Spleen (tissue), 11 donors: ENCODE measurements around the gene DNPEP. TPM values are rescaled to one million over a fixed set of nuclear protein-coding genes. Genes with fewer than 3 reads are reported as not detected.
A peak's percentile ranks its signal among the peaks of the same experiment; 100 is the strongest.

Source experiments
- DNase-seq: peaks from one replicate; pipeline ENCODE4 v3.0.0-alpha.2; 2020
- H3K27ac ChIP-seq, 8 donors: fragments of 200-600 bp; sonication (generic) in 7 of 8; 1 replicate in 4 of 8; 2 replicates in 4 of 8; pipeline versions ENCODE4 v1.5.0 to v1.8.0; 2016 to 2021; ENCODE audit warnings: inconsistent platforms in 4 of 8, mild to moderate bottlenecking in 4 of 8, moderate library complexity in 1 of 8
- H3K27me3 ChIP-seq, 7 donors: fragments of 200-600 bp; sonication (generic) in 6 of 7; replicated peaks in 1 of 7; 1 replicate in 4 of 7; 2 replicates in 3 of 7; pipeline versions ENCODE4 v1.5.0 to v1.8.0; 2016 to 2021; ENCODE audit warnings: inconsistent platforms in 3 of 7, mild to moderate bottlenecking in 1 of 7
- H3K36me3 ChIP-seq, 6 donors: fragments of 200-600 bp; sonication (generic) in 5 of 6; 1 replicate in 4 of 6; 2 replicates in 2 of 6; pipeline versions ENCODE4 v1.5.0 to v1.8.0; 2016 to 2021; ENCODE audit warnings: inconsistent platforms in 2 of 6
- H3K4me1 ChIP-seq, 6 donors: fragments of 200-600 bp; sonication (generic) in 5 of 6; 1 replicate in 3 of 6; 2 replicates in 3 of 6; pipeline versions ENCODE4 v1.5.0 to v1.8.0; 2016 to 2021; ENCODE audit warnings: inconsistent platforms in 3 of 6
- H3K4me3 ChIP-seq, 8 donors: fragments of 200-600 bp; sonication (generic) in 7 of 8; 1 replicate in 4 of 8; 2 replicates in 4 of 8; pipeline versions ENCODE4 v1.5.0 to v1.8.0; 2016 to 2021; ENCODE audit warnings: inconsistent platforms in 4 of 8, mild to moderate bottlenecking in 4 of 8, moderate library complexity in 2 of 8
- H3K9me3 ChIP-seq, 8 donors: fragments of 200-600 bp; sonication (generic) in 7 of 8; 1 replicate in 4 of 8; 2 replicates in 4 of 8; pipeline versions ENCODE4 v1.5.0 to v1.8.0; 2016 to 2021; ENCODE audit warnings: inconsistent platforms in 4 of 8
- POLR2A ChIP-seq, 3 donors: fragments of 450-650 bp; IDR thresholded peaks; one replicate each; pipeline ENCODE4 v1.5.1; 2017; ENCODE audit warnings: antibody characterized with exemption in 3 of 3, mild to moderate bottlenecking in 1 of 3
- POLR2AphosphoS5 ChIP-seq, 3 donors: sonication (generic); formaldehyde crosslinking; IDR thresholded peaks; one replicate each; pipeline ENCODE4 v1.5.1; 2017; ENCODE audit warnings: antibody characterized with exemption in 3 of 3
- WGBS, 5 donors: extraction: QIAGEN DNeasy Blood & Tissue Kit in 3 of 5; methylation state at CpG; one replicate each; pipeline versions ENCODE4 v1.1.5 to v1.1.7; 2013 to 2018; 5-methylcytosine and 5-hydroxymethylcytosine counted together
- intact Hi-C: fragments of 100-400 bp; cut with DNase I; formaldehyde crosslinking; loops from one replicate; pipeline ENCODE4 v1.15.0; 2023; ENCODE audit warnings: low total_unique reads
- polyA plus RNA-seq, 3 donors: library from polyadenylated mRNA; stranded (reverse); fragments of 200-250 nt; gene quantifications; one replicate each; pipeline ENCODE4 v1.2.1, GENCODE V29; 2013
- total RNA-seq, 7 donors: library from RNA; depleted of rRNA in 3 of 7; stranded (reverse); fragments of >200 nt in 3 of 7; fragmentation: NEBNext Ultra II Directional in 4 of 7; extraction: Animal tissue kit (Norgen Biotek cat#: 25700) in 4 of 7; gene quantifications; one replicate each; pipeline versions ENCODE4 v1.1.0 to v1.2.1, GENCODE V29; 2016 to 2021
- TF ChIP-seq, protein P1 (sequence below), 11 experiments: fragments of 200-600 bp in 7 of 11; fragments of 450-650 bp in 4 of 11; sonication (generic) in 4 of 11; IDR thresholded peaks in 8 of 11; conservative IDR thresholded peaks in 3 of 11; 1 replicate in 7 of 11; 2 replicates in 4 of 11; pipeline versions ENCODE4 v1.4.0 to v1.8.0; 2016 to 2021; ENCODE audit warnings: antibody characterized with exemption in 11 of 11, inconsistent platforms in 4 of 11, mild to moderate bottlenecking in 1 of 11
- donor health status: healthy with polysubstance abuse.
- donor health status: DM: no; HTN: no; CAD: no; lungs with moderate emphysema.
- donor health status: DM: no; HTN: no; CAD: no.
- donor health status: Bipolar disorder and iron deficiency.
- donor health status: healthy.
- donor health status: DM: no; HTN: no; CAD: no.
- donor health status: DM: yes; HTN: yes; CAD: no.

The DNPEP gene
- total and polyA plus RNA-seq, 10 donors, result 46.7 to 92.8 (median 62.8) TPM

GRCh38 chr2:219404291-219404910 lies 16.7 kb upstream of the DNPEP start:
- DNase-seq, result no peak
- WGBS, 5 donors, result 73 to 88% (median 83%) methylated on average over 10 of the region's 10 CpGs
- no peak overlapping the region for H3K4me3 ChIP-seq
- no peaks in the 10 kb centered on the region for H3K9me3 ChIP-seq
- no peak overlapping the region for H3K27ac ChIP-seq
- intact Hi-C loops, result no loop called here
- H3K4me1 ChIP-seq, result peaks cover 0 to 14% (median 7%) of the 10 kb centered on the region in 6 donors
- H3K27me3 ChIP-seq, result peaks cover 0 to 32% (median 0%) of the 10 kb centered on the region in 7 donors
- no peaks in the 10 kb centered on the region for H3K36me3 ChIP-seq
- TF ChIP-seq, protein P1, sequence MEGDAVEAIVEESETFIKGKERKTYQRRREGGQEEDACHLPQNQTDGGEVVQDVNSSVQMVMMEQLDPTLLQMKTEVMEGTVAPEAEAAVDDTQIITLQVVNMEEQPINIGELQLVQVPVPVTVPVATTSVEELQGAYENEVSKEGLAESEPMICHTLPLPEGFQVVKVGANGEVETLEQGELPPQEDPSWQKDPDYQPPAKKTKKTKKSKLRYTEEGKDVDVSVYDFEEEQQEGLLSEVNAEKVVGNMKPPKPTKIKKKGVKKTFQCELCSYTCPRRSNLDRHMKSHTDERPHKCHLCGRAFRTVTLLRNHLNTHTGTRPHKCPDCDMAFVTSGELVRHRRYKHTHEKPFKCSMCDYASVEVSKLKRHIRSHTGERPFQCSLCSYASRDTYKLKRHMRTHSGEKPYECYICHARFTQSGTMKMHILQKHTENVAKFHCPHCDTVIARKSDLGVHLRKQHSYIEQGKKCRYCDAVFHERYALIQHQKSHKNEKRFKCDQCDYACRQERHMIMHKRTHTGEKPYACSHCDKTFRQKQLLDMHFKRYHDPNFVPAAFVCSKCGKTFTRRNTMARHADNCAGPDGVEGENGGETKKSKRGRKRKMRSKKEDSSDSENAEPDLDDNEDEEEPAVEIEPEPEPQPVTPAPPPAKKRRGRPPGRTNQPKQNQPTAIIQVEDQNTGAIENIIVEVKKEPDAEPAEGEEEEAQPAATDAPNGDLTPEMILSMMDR (IDR thresholded peaks at IDR 0.05 in 8 of 11, conservative IDR thresholded peaks at IDR 0.05 in 3 of 11), result no peak
- no peak for TF ChIP-seq POLR2A (IDR thresholded peaks at IDR 0.05)
- no peak for TF ChIP-seq POLR2AphosphoS5 (IDR thresholded peaks at IDR 0.05)

- Histone ChIP-seq H3K36me3 (no peaks in the 10 kb centered on the region), H3K27ac (no peak overlapping the region), H3K4me1 (peaks cover 0 to 14% (median 7%) of the 10 kb centered on the region in 6 donors), H3K27me3 (peaks cover 0 to 29% (median 0%) of the 10 kb centered on the region in 7 donors), H3K4me3 (no peak overlapping the region), H3K9me3 (no peaks in the 10 kb centered on the region)
- DNase-seq, result no peak
- intact Hi-C loops, result loop anchor here (2.0 kb wide), 1 partner anchor 127 kb away; no protein-coding TSS in a partner anchor
- WGBS, 5 donors, result 79 to 96% (median 86%) methylated on average over 9 of the region's 9 CpGs
- no peak for TF ChIP-seq POLR2A (IDR thresholded peaks at IDR 0.05)
- TF ChIP-seq, protein P1 (IDR thresholded peaks at IDR 0.05 in 8 of 11, conservative IDR thresholded peaks at IDR 0.05 in 3 of 11), result no peak
- TF ChIP-seq POLR2AphosphoS5 (IDR thresholded peaks at IDR 0.05), result no peak
These were observed 16.1 kb upstream of the DNPEP start for GRCh38 chr2:219403861-219404260.

DNA sequence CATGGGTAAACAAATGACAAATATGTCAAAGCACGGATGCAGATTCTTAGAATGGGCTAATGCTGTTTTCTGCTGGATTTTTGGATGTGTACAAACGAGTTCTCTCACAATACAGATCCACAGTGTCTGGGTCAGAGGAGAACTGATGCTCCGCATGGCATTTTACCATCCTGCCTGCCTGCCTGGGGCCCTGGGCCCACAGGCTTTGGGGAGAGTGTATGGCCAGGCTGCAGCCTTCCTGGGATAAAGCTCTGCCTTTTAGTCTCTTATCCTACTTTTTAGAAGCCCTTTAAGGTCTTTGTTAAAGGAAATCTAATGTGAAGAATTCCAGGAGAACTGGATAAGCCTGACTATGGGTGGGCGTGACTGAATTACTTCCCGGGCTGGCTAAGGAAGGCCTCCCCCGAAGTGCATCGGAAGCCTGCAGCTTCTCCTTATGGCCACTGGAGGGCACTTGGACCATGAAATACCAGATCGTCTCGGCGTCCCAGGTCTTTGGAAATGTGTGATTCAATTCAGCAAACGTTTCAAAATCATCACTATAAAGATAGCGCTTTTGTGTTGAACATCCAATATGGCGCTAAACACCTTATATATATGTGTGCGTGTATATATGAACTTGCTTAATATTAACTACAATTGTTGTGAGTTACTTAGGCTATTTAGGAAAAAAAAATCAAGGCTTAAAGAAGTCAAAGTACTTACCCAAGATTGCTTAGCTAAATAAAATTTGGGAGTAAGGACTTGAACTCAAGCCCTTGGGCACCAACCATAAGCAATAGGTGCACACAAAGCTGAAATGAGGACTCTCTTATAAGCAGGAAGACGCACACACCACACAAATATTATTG lies 15.2 kb upstream of the DNPEP start:
- H3K4me3 ChIP-seq, result no peak overlapping the region
- WGBS, 5 donors, result 20 to 22% (median 21%) methylated on average over 15 of the region's 15 CpGs
- DNase-seq, result no peak
- intact Hi-C loops, result loop anchor here (2.0 kb wide), 1 partner anchor 128 kb away; no protein-coding TSS in a partner anchor
- H3K36me3 ChIP-seq, result no peaks in the 10 kb centered on the region
- H3K27ac ChIP-seq, result no peak overlapping the region
- TF ChIP-seq POLR2AphosphoS5 (IDR thresholded peaks at IDR 0.05), result no peak
- TF ChIP-seq, protein P1 (IDR thresholded peaks at IDR 0.05 in 8 of 11, conservative IDR thresholded peaks at IDR 0.05 in 3 of 11), result peak; percentile 72 to 93 (median 87)
- no peaks in the 10 kb centered on the region for H3K9me3 ChIP-seq
- peaks cover 0 to 25% (median 0%) of the 10 kb centered on the region in 7 donors for H3K27me3 ChIP-seq
- H3K4me1 ChIP-seq, result peaks cover 0 to 14% (median 7%) of the 10 kb centered on the region in 6 donors

GRCh38 chr2:219401606-219402005 lies 13.9 kb upstream of the DNPEP start:
- H3K4me1 ChIP-seq, result peaks cover 0 to 24% (median 7%) of the 10 kb centered on the region in 6 donors
- intact Hi-C loops, result loop anchor here (2.0 kb wide), 1 partner anchor 129 kb away; no protein-coding TSS in a partner anchor
- H3K4me3 ChIP-seq, result no peak overlapping the region
- DNase-seq, result no peak
- H3K36me3 ChIP-seq, result no peaks in the 10 kb centered on the region
- no peaks in the 10 kb centered on the region for H3K9me3 ChIP-seq
- no peak for TF ChIP-seq POLR2AphosphoS5 (IDR thresholded peaks at IDR 0.05)
- TF ChIP-seq POLR2A (IDR thresholded peaks at IDR 0.05), result no peak
- TF ChIP-seq, protein P1 (IDR thresholded peaks at IDR 0.05 in 8 of 11, conservative IDR thresholded peaks at IDR 0.05 in 3 of 11), result no peak
- H3K27me3 ChIP-seq, result peaks cover 0 to 25% (median 0%) of the 10 kb centered on the region in 7 donors
- 82 to 91% (median 88%) methylated on average over 8 of the region's 8 CpGs for WGBS, 5 donors
- no peak overlapping the region for H3K27ac ChIP-seq
